Kidney capillary endothelial cell (primary cell): ENCODE results near the gene SESN1.

Experiments
- DNase-seq: peaks from one replicate; pipeline ENCODE4 v3.0.0-alpha.2; 2018; ENCODE audit warnings: low spot score

SESN1 gene

DNA sequence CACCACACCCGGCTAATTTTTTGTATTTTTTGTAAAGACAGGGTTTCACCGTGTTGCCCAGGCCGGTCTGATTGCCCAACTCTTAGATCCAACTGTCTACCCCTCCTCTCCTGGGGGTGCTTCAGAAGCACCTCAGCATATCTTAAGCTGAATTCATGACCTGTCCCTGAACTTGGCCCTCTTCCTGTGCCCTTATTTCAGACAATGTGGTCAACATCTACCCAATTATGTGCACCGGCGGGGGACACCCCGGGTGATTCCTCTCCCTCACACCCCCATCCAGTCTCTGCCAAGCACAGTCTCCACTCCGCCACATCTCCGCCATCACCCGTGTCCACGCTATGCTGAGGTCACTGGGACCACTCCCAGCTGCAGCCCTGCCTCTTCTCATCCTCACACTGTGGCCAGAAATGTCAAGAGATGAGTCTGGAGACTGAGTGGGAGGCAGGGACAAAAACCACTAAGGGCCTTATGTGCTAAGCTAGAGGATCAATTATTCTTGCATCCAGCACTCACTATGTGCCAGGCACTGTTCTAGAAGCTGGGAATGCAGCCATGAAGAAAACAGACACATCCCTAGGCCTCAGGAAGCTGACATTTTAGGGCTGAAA lies 134.6 kb downstream of the SESN1 start:
- no peak for DNase-seq

DNA sequence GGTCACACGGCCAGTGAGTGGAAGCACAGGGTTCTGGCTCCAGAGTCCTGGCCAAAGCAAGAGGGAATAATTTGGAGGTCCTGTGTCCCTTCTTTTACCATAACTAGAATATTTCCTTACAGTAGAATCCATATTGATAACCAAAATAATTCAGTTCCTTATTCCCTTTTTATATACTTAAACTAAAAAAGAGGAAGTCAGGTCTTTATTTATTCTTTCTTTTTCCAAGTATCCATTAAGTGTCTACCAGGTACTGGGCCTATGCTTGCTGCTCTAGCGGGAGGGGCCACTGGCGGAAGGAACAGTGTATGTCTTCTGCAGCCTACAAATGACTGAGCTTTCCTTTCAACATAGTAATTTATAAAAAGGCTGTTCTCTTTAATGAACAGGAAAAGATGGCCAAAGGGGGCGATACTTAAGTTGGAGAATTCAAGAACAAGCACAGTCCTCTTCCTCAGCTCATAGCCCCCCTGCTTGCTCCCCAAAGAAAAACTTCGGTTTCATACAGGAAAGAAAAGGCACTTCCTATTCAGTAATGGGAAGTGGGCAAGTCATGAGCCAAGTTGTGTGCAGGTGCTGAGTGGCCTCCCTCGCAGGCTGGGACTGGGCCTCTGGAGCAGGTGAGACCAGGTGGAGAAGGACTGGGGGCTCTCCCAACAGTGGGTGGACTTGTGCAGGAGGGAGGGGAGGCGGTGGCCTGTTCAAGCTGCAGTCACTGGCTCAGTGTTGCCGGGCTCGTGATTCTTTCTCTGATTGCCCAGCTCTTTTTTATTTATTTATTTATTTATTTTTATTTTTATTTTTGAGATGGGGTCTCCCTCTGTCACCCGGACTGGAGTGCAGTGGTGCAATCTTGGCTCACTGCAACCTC lies 135.5 kb downstream of the SESN1 start:
- no peak for DNase-seq

DNA sequence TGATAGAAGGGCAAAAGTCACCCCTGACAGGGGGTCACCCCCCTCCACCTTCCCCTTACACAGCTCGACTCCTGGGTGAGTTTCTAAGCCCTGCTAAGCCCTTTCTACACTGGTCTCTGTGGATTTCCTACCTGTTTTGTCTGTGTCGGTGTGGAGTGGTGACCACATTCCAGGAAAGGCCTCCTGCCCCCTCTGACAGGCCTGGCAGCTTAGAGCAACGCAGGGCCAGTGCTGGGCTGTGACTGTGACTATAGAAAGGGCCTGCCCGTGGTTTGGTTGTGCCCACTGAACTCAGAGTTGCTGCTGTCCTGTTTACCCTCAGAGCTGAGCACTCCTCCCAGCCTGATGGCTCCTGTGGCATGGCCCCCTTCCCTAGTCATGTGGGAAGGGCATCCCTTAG lies 137.4 kb downstream of the SESN1 start:
- no peak for DNase-seq

DNA sequence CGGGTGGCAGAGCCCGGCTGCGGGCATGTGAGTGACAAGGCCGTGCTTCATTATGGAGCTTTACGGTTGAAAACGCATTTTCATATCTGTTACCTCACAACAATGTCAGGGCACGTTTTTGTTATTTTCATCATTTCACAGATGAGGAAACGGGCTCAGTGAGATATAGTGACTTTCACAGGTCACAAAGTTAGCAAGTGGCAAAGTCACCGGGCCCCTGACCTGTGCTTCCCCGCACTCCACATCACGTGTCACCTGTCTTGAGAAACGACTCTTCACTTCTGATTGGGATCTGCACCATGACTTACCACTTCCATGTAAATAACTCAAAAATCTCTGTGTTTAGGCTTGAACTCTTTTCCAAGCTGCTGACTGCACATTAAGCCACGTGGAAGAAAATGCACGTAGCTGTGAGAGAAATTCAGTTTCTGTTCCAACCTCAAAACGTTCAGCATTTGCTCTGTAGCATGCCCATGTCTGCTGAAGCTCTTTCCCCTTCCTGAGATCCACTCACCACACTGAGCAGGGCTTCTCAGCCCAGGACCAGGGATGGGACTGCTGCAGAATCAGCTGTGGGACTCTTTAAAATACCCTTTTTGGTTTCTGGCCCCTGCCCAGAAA lies 139.2 kb downstream of the SESN1 start:
- no peak for DNase-seq

DNA sequence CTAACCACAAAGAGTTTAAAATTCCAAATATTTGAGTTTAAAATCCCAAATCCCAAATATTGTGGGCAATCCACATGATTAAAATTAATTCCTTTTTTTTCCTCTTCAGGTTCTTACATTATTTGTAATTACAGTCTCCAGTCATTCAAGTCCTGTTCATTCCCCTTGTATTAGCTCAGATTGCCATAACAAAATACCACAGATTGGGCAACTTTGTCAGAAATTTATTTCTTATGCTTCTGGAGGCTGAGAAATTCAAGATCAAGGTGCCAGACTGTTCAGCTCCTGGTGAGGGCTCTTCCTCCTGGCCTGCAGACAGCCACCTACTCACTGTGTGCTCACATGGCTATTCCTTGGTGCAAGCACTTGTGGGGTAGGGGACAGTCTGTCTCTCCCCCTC lies 141.0 kb downstream of the SESN1 start:
- DNase-seq, result no peak

DNA sequence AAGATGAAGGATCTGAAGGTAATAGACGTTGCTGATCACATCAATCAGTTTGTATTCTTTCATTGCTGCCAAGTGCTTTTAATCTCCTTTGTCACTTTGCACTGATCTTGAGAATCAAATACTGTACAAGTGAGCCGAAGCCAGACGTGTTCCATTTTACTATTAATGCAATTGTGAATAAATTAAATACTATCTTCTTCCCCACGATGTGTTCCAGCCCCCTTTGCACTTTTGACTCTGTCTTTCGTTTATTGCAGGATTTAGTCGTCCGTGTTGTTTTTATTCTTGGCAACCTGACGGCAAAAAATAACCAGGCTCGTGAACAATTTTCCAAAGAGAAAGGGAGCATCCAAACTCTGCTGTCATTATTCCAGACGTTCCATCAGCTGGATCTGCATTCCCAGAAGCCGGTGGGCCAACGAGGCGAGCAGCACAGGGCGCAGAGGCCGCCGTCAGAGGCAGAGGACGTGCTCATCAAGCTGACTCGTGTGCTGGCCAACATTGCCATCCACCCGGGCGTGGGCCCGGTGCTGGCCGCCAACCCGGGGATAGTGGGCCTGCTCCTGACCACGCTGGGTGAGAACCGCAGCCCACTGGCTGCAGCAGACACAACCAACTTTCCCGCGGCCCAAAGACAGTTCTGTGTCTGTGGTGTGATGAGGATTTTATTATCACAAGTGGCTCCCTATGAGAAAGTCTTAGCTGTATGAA lies 141.7 kb downstream of the SESN1 start:
- no peak for DNase-seq

DNA sequence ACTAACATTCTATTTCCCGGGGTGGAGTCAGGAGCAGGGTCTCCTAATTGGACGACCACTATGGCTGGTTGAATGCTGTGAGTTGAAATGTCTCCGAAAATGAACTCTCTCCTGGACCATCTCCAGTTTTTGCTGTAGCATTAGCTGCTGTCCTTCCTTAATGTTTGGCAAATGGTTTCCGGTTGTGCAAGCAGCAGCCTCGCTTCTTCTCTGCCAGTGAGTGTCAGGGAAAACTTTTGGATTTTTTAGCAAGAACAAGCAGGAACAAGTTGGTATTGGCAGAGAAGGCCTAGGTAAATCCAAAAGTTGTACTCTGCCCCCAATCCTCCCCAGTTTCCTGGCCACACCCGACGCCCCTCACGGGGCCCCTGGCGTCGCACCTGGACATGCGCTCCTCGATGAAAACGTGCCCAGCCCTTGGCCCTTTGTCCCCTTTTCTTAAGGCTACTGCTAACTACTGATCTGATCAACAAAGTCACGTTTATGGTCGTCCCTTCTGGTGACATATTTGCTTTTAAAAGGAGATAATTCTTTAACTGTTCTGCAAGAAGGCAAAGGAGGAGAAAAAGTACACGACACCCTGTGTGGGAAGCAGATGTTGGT lies 143.2 kb downstream of the SESN1 start:
- no peak for DNase-seq

DNA sequence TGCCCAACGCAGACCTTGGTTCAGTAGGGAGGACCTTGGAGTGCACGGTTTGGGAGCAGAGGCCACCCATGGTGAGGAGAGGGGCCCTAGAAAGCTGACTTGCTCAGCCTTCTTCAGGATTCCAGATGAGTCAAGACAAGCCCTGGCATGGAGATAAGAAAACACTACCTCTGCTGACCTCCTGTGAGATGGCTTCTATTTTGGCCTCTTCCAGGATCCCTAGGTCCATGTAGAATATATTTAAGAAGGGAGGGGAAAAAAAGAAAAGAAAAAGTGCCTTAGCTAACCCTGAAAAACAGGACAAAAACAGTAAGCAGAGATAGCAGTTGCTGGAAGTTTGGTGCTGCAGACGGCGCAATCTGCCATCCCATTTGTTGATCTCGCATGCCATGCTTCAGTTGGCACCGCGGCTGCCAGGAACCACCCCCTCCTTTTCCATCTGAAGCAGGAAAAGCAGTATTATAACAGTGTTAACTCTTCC lies 146.4 kb downstream of the SESN1 start:
- DNase-seq, result no peak

DNA sequence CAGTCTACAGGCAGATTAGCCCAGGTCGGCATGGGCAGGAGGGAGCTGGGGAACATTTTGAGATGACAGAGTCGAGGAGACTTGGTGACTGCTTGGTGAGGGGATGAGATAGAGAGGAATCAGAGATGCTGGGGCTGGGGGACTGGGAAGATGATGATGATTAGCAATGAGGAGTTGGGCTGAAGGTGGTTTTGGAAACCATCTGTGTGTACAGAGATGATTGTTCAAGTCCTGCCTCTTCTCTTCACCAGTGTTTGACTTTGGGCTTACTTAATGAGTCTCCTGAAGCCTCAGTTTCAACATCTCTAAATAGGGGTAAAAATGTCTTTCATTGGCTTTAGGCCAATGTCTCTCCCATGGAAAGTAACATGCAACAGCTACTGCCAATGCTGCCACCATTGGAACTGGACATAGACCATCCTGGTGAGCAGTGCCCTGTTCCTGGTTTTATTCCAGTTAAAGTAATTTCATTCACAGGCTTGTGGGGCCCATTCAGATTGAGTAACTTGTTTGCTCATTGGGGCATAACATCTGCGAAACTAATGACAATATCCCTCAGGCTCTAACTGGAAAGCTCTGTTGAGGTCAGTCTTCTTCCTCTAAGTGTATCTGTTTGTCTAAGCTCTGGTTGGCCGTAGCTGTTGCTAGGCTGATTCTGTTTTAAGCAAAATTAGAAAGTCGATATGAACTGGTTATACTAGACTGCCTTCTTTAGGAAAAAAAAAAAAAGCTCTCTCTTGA lies 147.4 kb downstream of the SESN1 start:
- no peak for DNase-seq

DNA sequence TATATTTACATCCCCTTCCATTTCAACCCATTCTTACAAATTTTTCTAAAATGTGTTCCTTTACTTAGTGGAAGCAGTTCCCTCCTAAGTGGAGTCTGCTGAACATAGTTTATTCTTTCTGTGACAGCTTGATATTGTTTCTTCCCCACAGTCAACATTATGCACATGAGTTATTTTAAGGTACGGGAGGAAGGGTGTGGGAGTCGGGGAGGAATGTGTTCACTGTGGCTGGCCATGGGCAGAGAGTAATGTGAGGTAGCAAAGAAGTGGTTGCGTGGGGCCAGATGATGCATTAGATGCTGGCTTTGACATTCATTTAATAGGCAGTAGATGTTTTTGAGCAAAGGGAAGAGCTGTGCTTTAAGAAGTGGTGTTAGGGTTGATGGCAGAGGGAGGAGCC lies 148.0 kb downstream of the SESN1 start:
- no peak for DNase-seq

DNA sequence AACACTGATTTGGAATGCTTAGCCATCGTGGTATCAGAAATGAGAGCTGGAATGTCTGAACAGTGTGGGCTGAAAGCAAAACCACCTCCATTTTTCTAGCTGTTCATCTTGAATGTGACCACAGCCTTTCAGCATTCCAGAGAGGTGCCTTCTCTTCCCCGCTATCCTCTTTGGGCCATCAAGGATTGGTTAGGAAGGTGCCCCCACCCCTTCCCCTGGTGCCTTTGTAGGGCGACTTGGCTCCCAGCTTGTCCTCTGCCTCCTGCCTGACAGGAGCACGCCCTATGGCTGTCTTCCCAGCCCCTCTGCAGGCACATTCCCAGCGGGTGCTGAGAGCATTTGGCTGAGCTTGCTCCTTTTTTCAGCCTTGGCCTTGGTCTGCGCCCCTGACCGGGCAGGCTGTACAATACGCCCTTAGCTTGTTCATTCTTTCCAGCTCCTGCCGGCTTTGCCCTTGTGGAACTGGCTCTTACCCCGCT lies 148.9 kb downstream of the SESN1 start:
- no peak for DNase-seq

DNA sequence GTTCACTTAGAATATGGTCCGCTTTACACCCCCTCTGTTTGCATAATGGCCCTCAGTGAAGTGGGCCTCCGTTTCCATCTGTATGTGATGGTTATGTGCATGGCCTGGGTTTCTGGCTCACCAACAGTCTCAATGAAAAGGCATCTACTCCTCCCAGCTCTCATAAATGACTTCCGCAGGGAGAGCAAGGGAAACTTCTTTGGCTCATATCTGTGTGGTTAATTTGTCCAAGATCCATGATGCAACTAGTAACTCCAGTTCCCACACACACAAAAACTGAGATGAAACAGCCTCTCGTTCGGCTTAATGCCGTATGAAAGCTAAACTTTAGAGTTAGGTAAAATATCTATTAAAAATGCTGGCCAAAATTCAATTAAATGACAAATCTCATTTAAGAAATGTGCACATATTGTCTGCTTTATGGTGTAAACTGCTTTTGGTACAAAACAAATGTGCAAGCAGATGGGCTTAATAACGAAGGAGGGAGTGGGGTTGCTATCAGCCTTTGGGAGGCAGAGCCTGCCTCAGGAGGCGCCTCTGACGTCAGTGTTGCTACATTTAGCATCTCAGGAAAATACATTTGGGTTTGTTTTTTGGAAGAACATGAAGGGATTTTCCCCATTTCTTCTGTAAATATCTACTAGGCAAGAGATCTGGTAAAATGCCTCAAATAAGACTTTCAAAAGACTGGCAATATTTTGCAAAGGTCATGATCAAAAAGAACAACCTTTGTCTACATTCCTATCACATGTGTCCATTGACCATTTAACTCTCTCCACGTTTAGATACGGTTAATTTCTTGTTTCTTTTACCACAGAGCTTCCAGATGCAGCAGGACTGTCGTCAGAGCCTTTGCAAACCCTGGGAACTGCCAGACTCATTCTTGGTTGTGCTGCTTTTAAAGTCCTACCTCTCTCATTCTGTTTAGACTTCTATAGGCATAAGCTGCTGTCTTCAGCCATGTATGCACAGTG lies 149.7 kb downstream of the SESN1 start:
- no peak for DNase-seq

DNA sequence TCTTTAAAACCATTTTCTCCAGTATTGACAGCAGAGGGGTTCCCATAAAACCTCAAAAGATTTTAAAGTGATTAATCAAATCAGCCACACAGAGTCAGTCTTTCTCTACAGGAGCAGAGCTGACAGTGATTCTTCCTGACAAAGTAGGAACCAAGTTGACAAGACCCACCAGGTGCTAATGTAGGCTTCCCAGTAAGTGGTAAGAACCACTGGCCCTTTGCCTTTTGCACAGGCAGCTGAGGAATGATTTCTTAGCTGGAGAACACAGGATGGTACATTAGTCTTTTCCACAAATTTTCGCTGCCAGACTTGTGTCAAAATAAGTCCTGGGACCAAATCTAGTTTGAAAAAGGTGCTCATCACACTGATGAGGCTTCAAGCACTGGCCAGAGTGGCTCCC lies 150.6 kb downstream of the SESN1 start:
- no peak for DNase-seq

DNA sequence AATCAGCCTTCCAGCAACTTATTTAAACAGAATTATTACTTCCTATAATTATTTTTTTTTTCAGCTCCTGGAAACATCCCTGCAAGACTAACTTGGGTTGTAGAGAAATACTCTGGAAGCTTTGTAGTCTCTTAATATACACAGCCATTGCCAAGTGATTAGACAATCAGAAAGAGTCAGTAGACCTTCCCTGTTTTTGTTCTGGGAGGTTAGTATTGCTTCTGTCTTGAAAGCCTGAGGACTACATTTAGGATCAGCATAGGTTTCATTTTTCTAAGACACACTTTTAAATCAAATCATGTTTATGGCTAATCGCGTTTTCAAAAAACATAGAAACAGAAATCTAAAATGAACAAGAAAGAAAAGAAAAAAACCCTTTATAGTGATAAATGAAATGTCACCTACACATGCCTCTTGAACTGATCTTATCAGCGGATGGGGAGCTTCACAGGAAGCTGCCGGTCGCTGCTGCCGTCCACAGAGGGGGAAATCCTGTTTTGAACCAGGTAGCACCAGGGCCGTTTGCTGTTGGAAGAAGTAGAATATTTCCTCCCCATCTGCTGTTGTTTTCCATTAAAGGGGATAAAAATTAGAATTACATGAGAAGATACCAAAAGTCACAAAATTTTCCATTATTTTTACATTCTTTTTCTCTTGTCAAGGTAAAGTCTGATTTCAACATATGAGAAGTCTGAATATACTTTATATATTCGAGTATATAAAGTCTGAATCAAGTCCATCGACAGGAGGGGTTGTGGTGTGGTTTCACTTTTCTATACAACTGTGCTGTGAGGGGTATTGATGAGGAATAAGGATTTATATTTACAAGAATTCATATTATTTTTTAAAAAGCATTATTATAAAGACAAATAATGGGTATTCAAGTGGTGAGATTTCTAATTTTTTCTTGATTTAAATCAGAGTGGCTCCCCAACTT lies 151.8 kb downstream of the SESN1 start:
- no peak for DNase-seq

DNA sequence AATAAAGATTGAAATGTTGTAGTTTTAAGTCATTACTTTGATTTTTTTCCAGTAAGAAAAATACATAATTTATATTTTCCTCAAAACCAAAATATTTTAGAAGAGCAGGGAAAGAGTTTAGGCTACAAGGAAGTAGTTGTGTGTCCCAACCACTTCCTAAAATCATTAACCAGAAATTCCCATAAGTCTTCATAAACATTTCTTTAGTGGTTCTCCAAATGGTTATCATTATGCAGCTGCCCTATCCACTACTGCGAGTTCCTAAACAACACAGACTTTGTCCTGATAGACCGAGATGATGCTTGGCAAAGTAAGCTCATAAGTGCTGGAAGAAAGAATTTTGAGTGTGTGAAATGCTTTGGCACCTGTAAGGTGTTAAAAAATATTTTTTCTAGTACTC lies 152.8 kb downstream of the SESN1 start:
- no peak for DNase-seq

DNA sequence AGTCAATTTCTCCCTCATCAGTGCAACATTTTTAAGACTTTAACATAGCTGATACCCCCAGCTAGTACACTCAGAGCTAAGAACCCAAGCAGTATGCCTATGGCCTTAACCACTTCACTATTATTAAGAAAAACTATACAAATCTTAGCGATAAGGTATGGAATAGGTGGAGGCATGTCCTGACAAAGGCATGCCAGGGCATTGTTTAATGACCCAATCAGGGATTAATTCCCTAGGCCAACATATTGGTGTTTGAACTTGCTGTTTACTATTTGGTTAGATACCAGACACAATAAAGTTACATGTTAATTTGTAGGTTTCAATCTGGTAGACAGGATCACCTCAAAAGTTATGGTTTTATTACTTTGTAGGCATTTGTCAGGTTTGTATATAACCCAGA lies 153.4 kb downstream of the SESN1 start:
- DNase-seq, result no peak

DNA sequence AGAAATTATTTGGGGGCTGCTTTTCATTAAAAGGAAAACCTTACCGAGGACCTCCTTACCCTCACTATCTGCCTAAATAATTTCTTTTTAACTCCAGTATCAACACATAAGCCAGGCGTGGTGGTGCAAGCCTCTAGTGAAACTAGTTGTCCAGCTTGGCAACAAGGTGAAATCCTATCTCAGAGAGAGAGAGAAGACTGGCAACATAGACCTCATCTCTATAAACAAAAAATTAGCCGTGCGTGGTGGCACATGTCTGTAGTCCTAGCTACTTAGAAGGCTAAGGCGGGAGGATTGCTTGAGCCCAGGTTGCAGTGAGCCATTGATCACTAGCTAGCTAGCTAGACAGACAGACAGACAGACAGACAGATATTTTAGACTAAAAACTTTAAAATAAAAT lies 153.9 kb downstream of the SESN1 start:
- DNase-seq, result no peak

DNA sequence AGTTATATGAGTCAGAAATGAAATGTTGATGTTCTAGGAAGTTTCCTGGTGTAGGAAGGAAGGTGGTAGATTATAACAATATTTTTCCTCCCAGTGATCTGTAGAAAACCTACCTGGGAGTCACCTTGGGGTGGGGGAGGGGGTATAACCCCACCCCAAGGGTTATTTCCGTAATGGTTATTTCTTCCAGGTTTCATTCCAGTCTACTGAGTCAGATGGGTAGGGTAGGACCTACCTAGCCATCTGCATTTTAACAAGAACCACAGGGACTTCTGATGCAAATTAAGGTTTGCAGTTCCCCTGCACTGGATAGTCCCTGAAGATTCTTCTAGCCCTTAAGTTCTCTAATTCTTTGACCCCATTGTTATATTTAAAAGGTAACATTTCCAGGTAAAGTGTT lies 157.5 kb downstream of the SESN1 start:
- DNase-seq, result no peak
